Stimulated activated naive B cell treated with anti-CD40 and anti-IgM and Interleukin-4, amounts not matched to agents 10 μg/mL and 1 μg/mL and 100 μg/mL, for 72 hours (primary cell): Measurements from ENCODE around the gene INAFM2.

Experiments
- ATAC-seq, 2 donors: fragments of 150-1000 bp; cut with Tn5 transposase; replicated peaks; 2 replicates each; pipeline ENCODE4 v1.10.0; 2021; ENCODE audit warnings: moderate library complexity in 1 of 2
- DNase-seq: peaks from one replicate; pipeline ENCODE4 v3.0.0; 2021
- H3K27ac Mint-ChIP-seq: one replicate; pipeline ENCODE4 v1.8.0; 2022; ENCODE audit warnings: mild to moderate bottlenecking, mixed read lengths
- H3K27me3 Mint-ChIP-seq, 2 donors: one replicate each; pipeline ENCODE4 v1.8.0; 2022; ENCODE audit warnings: mixed read lengths in 2 of 2
- H3K36me3 Mint-ChIP-seq, 2 donors: one replicate each; pipeline ENCODE4 v1.8.0; 2022; ENCODE audit warnings: mixed read lengths in 2 of 2, mild to moderate bottlenecking in 1 of 2
- H3K4me1 Mint-ChIP-seq, 2 donors: one replicate each; pipeline ENCODE4 v1.8.0; 2022; ENCODE audit warnings: mixed read lengths in 2 of 2, mild to moderate bottlenecking in 1 of 2
- H3K4me3 Mint-ChIP-seq, 2 donors: one replicate each; pipeline ENCODE4 v1.8.0; 2022; ENCODE audit warnings: mild to moderate bottlenecking in 2 of 2, mixed read lengths in 2 of 2, moderate library complexity in 1 of 2
- H3K9me3 Mint-ChIP-seq, 2 donors: one replicate each; pipeline ENCODE4 v1.8.0; 2022; ENCODE audit warnings: mixed read lengths in 2 of 2, mild to moderate bottlenecking in 1 of 2

The INAFM2 gene

DNA sequence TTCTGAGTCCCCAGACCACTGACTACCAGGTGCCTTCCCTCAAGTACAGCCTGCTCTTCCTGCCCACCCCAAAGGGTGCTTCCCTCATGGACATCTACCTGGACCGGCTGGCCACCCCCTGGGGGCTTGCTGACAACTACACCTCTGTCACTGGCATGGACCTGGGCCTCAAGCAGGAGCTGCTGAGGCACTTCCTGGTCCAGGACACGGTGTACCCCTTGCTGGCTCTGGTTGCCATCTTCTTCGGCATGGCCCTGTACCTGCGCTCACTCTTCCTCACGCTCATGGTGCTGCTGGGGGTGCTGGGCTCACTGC is 43.8 kb downstream of the INAFM2 start:
- ATAC-seq (no peak), DNase-seq (no peak)
- H3K27ac Mint-ChIP-seq = peak overlapping the region; percentile 93
- H3K4me3 Mint-ChIP-seq = peak overlapping the region; percentile 82 to 83
- peaks cover 15 to 35% of the 10 kb centered on the region in 2 donors for H3K4me1 Mint-ChIP-seq
- peaks cover 1 to 4% of the 10 kb centered on the region in 2 donors for H3K36me3 Mint-ChIP-seq
- H3K9me3 Mint-ChIP-seq = no peaks in the 10 kb centered on the region
- no peaks in the 10 kb centered on the region for H3K27me3 Mint-ChIP-seq

GRCh38 chr15:40367686-40368611 is 44.5 kb downstream of the INAFM2 start:
- ATAC-seq (peak; percentile 91 to 93), DNase-seq (peak; percentile 84)
- Mint-ChIP-seq H3K27ac (peak overlapping the region; percentile 93), H3K9me3 (no peaks in the 10 kb centered on the region), H3K27me3 (no peaks in the 10 kb centered on the region), H3K4me3 (peak overlapping the region; percentile 82 to 83), H3K4me1 (peaks cover 17 to 35% of the 10 kb centered on the region in 2 donors), H3K36me3 (peaks cover 0 to 1% of the 10 kb centered on the region in 2 donors)

- DNase-seq = no peak
- H3K4me3 Mint-ChIP-seq = peak overlapping the region in 1 of 2 donors; percentile 43
- no peaks in the 10 kb centered on the region for H3K9me3 Mint-ChIP-seq
- no peak for ATAC-seq
- peaks cover 17 to 30% of the 10 kb centered on the region in 2 donors for H3K4me1 Mint-ChIP-seq
- H3K27me3 Mint-ChIP-seq = no peaks in the 10 kb centered on the region
- peaks cover 0 to 1% of the 10 kb centered on the region in 2 donors for H3K36me3 Mint-ChIP-seq
- no peak overlapping the region for H3K27ac Mint-ChIP-seq
Observed at GRCh38 chr15:40368719-40369473, 45.4 kb downstream of the INAFM2 start.

DNA sequence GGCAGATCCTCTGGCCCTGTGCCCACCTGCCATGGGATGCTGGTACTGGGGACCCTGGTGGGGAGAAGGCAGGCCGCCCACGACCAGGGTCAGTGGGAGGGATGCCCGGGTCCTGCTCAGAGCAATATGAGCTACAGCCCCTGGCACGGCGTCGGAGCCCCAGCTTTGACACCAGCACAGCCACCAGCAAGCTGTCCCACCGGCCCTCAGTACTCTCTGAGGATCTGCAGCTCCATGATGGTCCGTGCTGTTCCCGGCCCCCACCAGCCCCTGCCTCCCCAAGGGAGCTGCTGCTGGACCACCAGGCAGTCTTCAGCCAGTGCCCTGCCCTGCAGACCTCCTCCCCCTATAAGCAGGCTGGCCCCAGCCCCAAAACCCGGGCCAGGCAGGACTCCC is 46.0 kb downstream of the INAFM2 start:
- DNase-seq (no peak), ATAC-seq (no peak)
- no peak overlapping the region for H3K27ac Mint-ChIP-seq
- peaks cover 16 to 24% of the 10 kb centered on the region in 2 donors for H3K4me1 Mint-ChIP-seq
- H3K9me3 Mint-ChIP-seq = no peaks in the 10 kb centered on the region
- peaks cover 0 to 1% of the 10 kb centered on the region in 2 donors for H3K36me3 Mint-ChIP-seq
- H3K4me3 Mint-ChIP-seq = peak overlapping the region in 1 of 2 donors; percentile 39
- no peaks in the 10 kb centered on the region for H3K27me3 Mint-ChIP-seq

DNA sequence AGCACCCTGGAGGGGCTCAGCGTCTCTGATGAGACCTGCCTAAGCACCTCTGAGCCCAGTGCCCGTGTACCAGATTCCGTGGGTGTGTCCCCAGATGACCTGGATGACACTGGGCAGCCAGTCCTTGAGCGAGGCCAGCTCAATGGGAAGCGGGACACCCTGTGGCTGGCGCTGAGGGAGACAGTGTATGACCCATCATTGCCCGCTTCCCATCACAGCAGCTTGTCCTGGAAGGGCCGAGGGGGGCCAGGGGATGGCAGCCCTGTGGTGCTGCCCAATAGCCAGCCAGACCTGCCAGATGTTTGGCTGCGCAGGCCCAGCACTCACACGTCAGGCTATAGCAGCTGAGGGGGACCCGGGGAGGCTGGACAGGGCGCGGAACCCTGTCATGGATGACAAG is 46.5 kb downstream of the INAFM2 start:
- no peaks in the 10 kb centered on the region for H3K9me3 Mint-ChIP-seq
- no peak for DNase-seq

GRCh38 chr15:40372981-40373380 is 49.5 kb downstream of the INAFM2 start:
- ATAC-seq (no peak), DNase-seq (no peak)
- no peaks in the 10 kb centered on the region for H3K36me3 Mint-ChIP-seq
- no peaks in the 10 kb centered on the region for H3K27me3 Mint-ChIP-seq
- H3K4me3 Mint-ChIP-seq = no peak overlapping the region
- H3K9me3 Mint-ChIP-seq = no peaks in the 10 kb centered on the region
- no peak overlapping the region for H3K27ac Mint-ChIP-seq
- peaks cover 4 to 13% of the 10 kb centered on the region in 2 donors for H3K4me1 Mint-ChIP-seq

More for the DNA sequence above, 46.5 kb downstream of the INAFM2 start:
- Mint-ChIP-seq H3K27me3 (no peaks in the 10 kb centered on the region), H3K4me1 (peaks cover 16 to 22% of the 10 kb centered on the region in 2 donors), H3K27ac (no peak overlapping the region), H3K4me3 (no peak overlapping the region), H3K36me3 (peaks cover 0 to 1% of the 10 kb centered on the region in 2 donors)
- ATAC-seq = no peak
